HepG2 (cell line): ENCODE data around the gene TK2.

Experiments
- POLR2A ChIP-seq, 2 experiments: IDR thresholded peaks; 2 replicates each; pipeline ENCODE4 v1.6.1; 2011; ENCODE audit warnings: low read depth in 2 of 2, low read length in 2 of 2, mild to moderate bottlenecking in 1 of 2, moderate library complexity in 1 of 2; ENCODE audit not compliant: insufficient read depth in 1 of 2
- TCF12 ChIP-seq, 2 experiments: fragments of 450-650 bp in 1 of 2; sonication (generic) in 1 of 2; formaldehyde crosslinking in 1 of 2; IDR thresholded peaks; 2 replicates each; pipeline versions ENCODE4 v1.6.1 to v1.8.0; 2017 to 2022; ENCODE audit warnings: antibody characterized with exemption in 1 of 2, mild to moderate bottlenecking in 1 of 2, missing genetic modification reagents in 1 of 2, moderate library complexity in 1 of 2

DNA sequence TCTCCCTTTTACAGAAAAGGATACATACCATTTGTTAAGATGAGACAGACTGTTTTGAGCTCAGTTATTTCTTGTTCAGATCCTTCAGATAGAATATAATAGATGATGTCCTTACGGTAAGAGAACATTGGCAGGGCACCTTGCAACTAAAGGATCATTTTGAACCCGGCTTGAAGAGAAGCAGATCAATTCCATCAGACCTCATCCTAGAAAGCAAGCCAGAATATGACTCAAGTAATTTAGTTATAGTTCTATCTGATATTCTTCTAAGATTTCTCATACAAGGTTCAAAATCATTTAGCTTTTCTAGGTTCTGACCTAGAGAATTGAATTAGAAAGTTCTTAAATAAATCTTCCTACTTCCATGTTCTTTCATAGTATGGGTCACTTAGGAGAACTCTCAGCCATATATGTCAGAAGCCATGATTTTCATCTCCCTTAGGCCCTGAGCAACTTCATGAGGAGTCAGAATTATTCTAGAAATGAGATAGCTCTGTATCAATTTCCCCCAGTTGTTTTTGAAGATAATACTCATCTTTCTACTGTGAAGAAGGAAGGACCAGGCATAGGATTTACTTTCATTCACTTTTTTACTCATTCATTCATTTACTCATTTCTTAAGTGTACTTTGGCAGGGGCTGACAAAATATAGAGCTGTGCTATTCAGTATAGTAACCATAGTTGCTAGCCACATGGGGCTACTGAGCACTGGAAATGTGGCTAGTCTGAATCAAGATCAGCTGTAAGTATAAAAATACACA is 13.8 kb upstream of the TK2 start:
- no peak for TF ChIP-seq POLR2A (IDR thresholded peaks at IDR 0.05; ENCODE audit: insufficient read depth in 1 of 2, low read depth in 2 of 2, low read length in 2 of 2)
- no peak for TF ChIP-seq TCF12 (IDR thresholded peaks at IDR 0.05)
- TF ChIP-seq TCF12 (CRISPR knock-in tag; IDR thresholded peaks at IDR 0.05), result no peak
